Measurements from ENCODE around the gene KIF16B. TPM values are rescaled to one million over a fixed set of nuclear protein-coding genes. Genes with fewer than 3 reads are reported as not detected.
"Not testable (repeated sequence)": the region's sequence is repeated elsewhere in the genome, so short reads cannot be mapped to it uniquely, and the experiment has no call there.

Gene KIF16B
- total RNA-seq, 6 experiments from 2014 or later, result 8.4 to 15.9 (median 11.7) TPM

GRCh38 chr20:16230402-16230801 lies 342.8 kb downstream of the KIF16B start:
- no peak overlapping the region for H3K27ac ChIP-seq
- H3K36me3 ChIP-seq, result no peaks in the 10 kb centered on the region
- no peaks in the 10 kb centered on the region for H3K9me3 ChIP-seq
- intact Hi-C loops (cut with DNase I), result no loop called here
- DNase-seq (no peak), ATAC-seq (no peak)
- H3K27me3 ChIP-seq, result no peaks in the 10 kb centered on the region
- H3K4me3 ChIP-seq, result no peak overlapping the region
- no peak for TF ChIP-seq CTCF (IDR thresholded peaks at IDR 0.05)
- no peak for TF ChIP-seq POLR2A (IDR thresholded peaks at IDR 0.05)
- H3K4me1 ChIP-seq, result no peaks in the 10 kb centered on the region

DNA sequence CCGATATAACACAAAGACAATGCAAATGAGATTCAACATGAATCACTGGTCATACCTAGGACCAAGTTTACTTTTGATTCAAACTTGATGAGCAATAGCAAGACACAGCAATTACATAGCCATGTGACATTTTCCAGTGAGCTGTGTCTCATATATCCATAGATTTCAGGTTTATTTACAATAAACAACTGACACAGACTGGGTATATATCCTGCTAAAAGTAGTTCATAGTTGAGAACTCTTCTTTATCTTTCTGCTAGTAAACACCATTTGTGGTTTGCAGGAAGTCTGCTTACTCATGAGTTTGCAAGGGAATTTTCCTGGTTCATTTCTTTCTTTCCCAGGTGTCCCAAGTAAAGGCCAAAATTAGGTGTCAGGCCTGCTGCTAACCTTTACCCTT lies 343.4 kb downstream of the KIF16B start:
- intact Hi-C loops (cut with DNase I), result no loop called here
- H3K4me3 ChIP-seq, result no peak overlapping the region
- ATAC-seq (no peak), DNase-seq (no peak)
- H3K27me3 ChIP-seq, result no peaks in the 10 kb centered on the region
- TF ChIP-seq CTCF (IDR thresholded peaks at IDR 0.05) (no peak), POLR2A (IDR thresholded peaks at IDR 0.05) (no peak)
- H3K4me1 ChIP-seq, result no peaks in the 10 kb centered on the region
- WGBS (ENCODE audit: insufficient coverage, low coverage, low lambda C conversion rate, missing lambda C conversion rate), result 100% methylated on average over 1 of the region's 1 CpG
- H3K9me3 ChIP-seq, result no peaks in the 10 kb centered on the region
- H3K27ac ChIP-seq, result no peak overlapping the region
- H3K36me3 ChIP-seq, result no peaks in the 10 kb centered on the region

- intact Hi-C loops (cut with DNase I), result no loop called here
- Histone ChIP-seq H3K4me1 (no peaks in the 10 kb centered on the region), H3K27me3 (no peaks in the 10 kb centered on the region), H3K36me3 (no peaks in the 10 kb centered on the region), H3K27ac (no peak overlapping the region), H3K9me3 (no peaks in the 10 kb centered on the region), H3K4me3 (no peak overlapping the region)
- no peak for ATAC-seq
- no peak for TF ChIP-seq POLR2A (IDR thresholded peaks at IDR 0.05)
- no peak for DNase-seq
- 82% methylated on average over 4 of the region's 4 CpGs for WGBS (ENCODE audit: insufficient coverage, low coverage, low lambda C conversion rate, missing lambda C conversion rate)
These were observed 344.5 kb downstream of the KIF16B start for GRCh38 chr20:16228722-16229121.

GRCh38 chr20:16226961-16227360 lies 346.3 kb downstream of the KIF16B start:
- H3K27ac ChIP-seq; H3K9me3 ChIP-seq; H3K36me3 ChIP-seq; ATAC-seq; intact Hi-C loops (cut with DNase I); H3K27me3 ChIP-seq; H3K4me1 ChIP-seq; DNase-seq; H3K4me3 ChIP-seq: not testable (repeated sequence)
- no CpG with 5 or more reads among the region's 27 CpGs for WGBS (ENCODE audit: insufficient coverage, low coverage, low lambda C conversion rate, missing lambda C conversion rate)

DNA sequence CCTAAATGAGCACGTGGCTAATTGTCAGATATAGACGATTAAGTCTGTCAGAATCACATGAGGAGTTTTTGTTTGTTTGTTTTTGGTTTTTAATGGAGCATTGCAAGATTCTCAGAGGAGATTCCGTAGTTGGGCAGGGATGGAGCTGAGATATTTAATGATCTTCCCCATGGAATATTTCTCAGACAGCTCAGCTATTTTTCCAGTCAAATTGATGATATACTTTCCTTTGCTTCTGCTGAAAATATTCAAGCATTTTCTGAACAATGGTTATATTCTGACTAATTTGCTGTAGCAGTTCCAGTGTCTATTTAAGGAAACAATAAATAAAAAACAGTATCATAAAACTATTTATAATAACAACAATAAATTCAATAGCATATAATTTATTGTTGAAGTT lies 348.4 kb downstream of the KIF16B start:
- DNase-seq (no peak), ATAC-seq (no peak)
- WGBS (ENCODE audit: insufficient coverage, low coverage, low lambda C conversion rate, missing lambda C conversion rate), result 56% methylated on average over 3 of the region's 3 CpGs
- Histone ChIP-seq H3K27me3 (no peaks in the 10 kb centered on the region), H3K27ac (no peak overlapping the region), H3K36me3 (no peaks in the 10 kb centered on the region), H3K4me3 (no peak overlapping the region), H3K4me1 (no peaks in the 10 kb centered on the region), H3K9me3 (no peaks in the 10 kb centered on the region)
- intact Hi-C loops (cut with DNase I), result no loop called here
- TF ChIP-seq CTCF (IDR thresholded peaks at IDR 0.05) (no peak), POLR2A (IDR thresholded peaks at IDR 0.05) (no peak)

- no peaks in the 10 kb centered on the region for H3K27me3 ChIP-seq
- no peaks in the 10 kb centered on the region for H3K9me3 ChIP-seq
- WGBS (ENCODE audit: insufficient coverage, low coverage, low lambda C conversion rate, missing lambda C conversion rate), result 85% methylated on average over 6 of the region's 8 CpGs
- no peaks in the 10 kb centered on the region for H3K4me1 ChIP-seq
- DNase-seq, result no peak
- TF ChIP-seq CTCF (IDR thresholded peaks at IDR 0.05) (no peak), POLR2A (IDR thresholded peaks at IDR 0.05) (no peak)
- ATAC-seq, result no peak
- no peaks in the 10 kb centered on the region for H3K36me3 ChIP-seq
- H3K4me3 ChIP-seq, result no peak overlapping the region
- H3K27ac ChIP-seq, result no peak overlapping the region
- intact Hi-C loops (cut with DNase I), result no loop called here
These were observed 350.3 kb downstream of the KIF16B start for GRCh38 chr20:16222859-16223411.
